ENCODE results near the gene CHSY3.

CHSY3 gene

DNA sequence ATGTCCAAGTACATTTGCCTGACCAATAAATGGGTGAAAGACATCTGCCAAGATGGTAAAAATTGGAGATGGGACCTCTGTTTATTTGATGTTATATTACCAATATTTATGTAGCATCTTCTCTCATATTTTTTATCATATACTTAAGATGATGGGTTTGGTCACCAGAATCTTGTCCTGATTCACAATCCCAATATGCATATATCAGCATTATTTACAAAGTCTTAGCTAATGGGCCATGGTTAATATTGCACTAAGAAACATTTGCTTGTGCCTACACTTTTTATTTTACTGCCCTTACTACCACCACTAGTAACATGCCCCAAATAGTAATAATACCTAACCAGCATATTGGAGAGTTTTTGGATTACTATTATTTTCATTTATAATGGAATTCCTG, 116.7 kb downstream of the CHSY3 start:
- H3K9me2 ChIP-seq (ENCODE audit: low read depth, low read length), result no peaks in the 10 kb centered on the region
- no peak overlapping the region for H3K4me3 ChIP-seq (ENCODE audit: low read depth, low read length, poor library complexity, severe bottlenecking)
- no peaks in the 10 kb centered on the region for H3K79me2 ChIP-seq (ENCODE audit: insufficient read depth, low read length)
- no peaks in the 10 kb centered on the region for H3K9me3 ChIP-seq (ENCODE audit: low read length)
- no peaks in the 10 kb centered on the region for H3K4me1 ChIP-seq (ENCODE audit: insufficient read depth, low read length, severe bottlenecking)
- no peak overlapping the region for H2AFZ ChIP-seq (ENCODE audit: low read length)
- H3F3A ChIP-seq (ENCODE audit: insufficient read depth, low read length), result no peaks in the 10 kb centered on the region
- no peak for TF ChIP-seq EZH2 (IDR thresholded peaks at IDR 0.05; ENCODE audit: borderline replicate concordance, low read length)
- H3K36me3 ChIP-seq (ENCODE audit: insufficient read depth, low read length), result no peaks in the 10 kb centered on the region
- no peak overlapping the region for H3K27ac ChIP-seq (ENCODE audit: low read depth, low read length, poor library complexity, severe bottlenecking)
- no peak overlapping the region for H3K4me2 ChIP-seq (ENCODE audit: low read length)
- H3K9ac ChIP-seq (ENCODE audit: low read length), result no peak overlapping the region
- H4K20me1 ChIP-seq (ENCODE audit: insufficient read depth, low read length), result no peaks in the 10 kb centered on the region
- no peaks in the 10 kb centered on the region for H3K27me3 ChIP-seq (ENCODE audit: insufficient read depth, low read length)

DNA sequence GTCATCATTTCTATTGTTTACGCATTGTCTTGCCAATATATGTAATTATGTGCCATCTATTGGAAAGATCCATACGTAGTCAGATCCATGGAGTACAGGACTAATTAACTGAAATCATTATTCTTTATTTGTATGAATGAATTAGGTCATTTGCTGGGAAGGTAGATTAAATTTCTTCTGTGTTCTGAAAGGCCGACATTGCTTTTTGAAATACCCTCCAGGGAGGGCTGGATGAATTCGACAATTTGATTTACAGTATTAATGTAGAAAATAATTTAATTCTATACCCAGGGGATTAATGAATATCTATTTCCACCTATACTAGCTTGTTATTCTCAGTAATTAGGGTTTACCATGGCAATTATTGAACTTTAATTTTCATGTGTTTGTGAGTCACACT, 117.6 kb downstream of the CHSY3 start:
- H3K36me3 ChIP-seq (ENCODE audit: insufficient read depth, low read length), result no peaks in the 10 kb centered on the region
- H3F3A ChIP-seq (ENCODE audit: insufficient read depth, low read length), result no peaks in the 10 kb centered on the region

DNA sequence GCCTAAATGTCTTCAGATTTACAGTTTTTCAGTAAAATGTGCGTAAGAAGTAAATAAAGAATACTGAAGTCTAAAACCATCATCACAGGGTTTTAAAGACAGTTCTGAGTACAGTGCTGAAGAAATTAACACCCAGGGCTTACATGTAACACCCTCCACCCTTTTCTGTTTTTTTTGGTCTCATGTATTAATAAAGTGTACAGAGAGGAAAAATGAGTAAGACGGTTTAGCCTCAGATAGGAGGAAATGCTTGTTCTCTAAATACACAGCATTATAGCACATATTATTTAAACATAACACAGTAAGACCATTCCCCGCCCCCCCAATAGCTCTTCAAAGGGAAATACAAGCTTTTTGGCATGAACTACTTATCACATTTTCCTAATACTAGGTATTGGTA, 119.3 kb downstream of the CHSY3 start:
- H3K9me3 ChIP-seq (ENCODE audit: low read length), result no peaks in the 10 kb centered on the region
- no peaks in the 10 kb centered on the region for H3K27me3 ChIP-seq (ENCODE audit: insufficient read depth, low read length)
- no peak overlapping the region for H3K4me2 ChIP-seq (ENCODE audit: low read length)
- H2AFZ ChIP-seq (ENCODE audit: low read length), result no peak overlapping the region
- H3K4me3 ChIP-seq (ENCODE audit: low read depth, low read length, poor library complexity, severe bottlenecking), result no peak overlapping the region
- H3K9me2 ChIP-seq (ENCODE audit: low read depth, low read length), result no peaks in the 10 kb centered on the region
- H3K79me2 ChIP-seq (ENCODE audit: insufficient read depth, low read length), result no peaks in the 10 kb centered on the region
- no peaks in the 10 kb centered on the region for H3F3A ChIP-seq (ENCODE audit: insufficient read depth, low read length)
- H3K4me1 ChIP-seq (ENCODE audit: insufficient read depth, low read length, severe bottlenecking), result no peaks in the 10 kb centered on the region
- no peak for TF ChIP-seq EZH2 (IDR thresholded peaks at IDR 0.05; ENCODE audit: borderline replicate concordance, low read length)
- TF ChIP-seq, protein P1, sequence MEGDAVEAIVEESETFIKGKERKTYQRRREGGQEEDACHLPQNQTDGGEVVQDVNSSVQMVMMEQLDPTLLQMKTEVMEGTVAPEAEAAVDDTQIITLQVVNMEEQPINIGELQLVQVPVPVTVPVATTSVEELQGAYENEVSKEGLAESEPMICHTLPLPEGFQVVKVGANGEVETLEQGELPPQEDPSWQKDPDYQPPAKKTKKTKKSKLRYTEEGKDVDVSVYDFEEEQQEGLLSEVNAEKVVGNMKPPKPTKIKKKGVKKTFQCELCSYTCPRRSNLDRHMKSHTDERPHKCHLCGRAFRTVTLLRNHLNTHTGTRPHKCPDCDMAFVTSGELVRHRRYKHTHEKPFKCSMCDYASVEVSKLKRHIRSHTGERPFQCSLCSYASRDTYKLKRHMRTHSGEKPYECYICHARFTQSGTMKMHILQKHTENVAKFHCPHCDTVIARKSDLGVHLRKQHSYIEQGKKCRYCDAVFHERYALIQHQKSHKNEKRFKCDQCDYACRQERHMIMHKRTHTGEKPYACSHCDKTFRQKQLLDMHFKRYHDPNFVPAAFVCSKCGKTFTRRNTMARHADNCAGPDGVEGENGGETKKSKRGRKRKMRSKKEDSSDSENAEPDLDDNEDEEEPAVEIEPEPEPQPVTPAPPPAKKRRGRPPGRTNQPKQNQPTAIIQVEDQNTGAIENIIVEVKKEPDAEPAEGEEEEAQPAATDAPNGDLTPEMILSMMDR (IDR thresholded peaks at IDR 0.05; ENCODE audit: low read length), result no peak
- no peak overlapping the region for H3K9ac ChIP-seq (ENCODE audit: low read length)
- no peaks in the 10 kb centered on the region for H4K20me1 ChIP-seq (ENCODE audit: insufficient read depth, low read length)
- H3K36me3 ChIP-seq (ENCODE audit: insufficient read depth, low read length), result no peaks in the 10 kb centered on the region
- H3K27ac ChIP-seq (ENCODE audit: low read depth, low read length, poor library complexity, severe bottlenecking), result no peak overlapping the region

More for the DNA sequence above, 117.6 kb downstream of the CHSY3 start:
- H3K4me1 ChIP-seq (ENCODE audit: insufficient read depth, low read length, severe bottlenecking), result no peaks in the 10 kb centered on the region
- no peaks in the 10 kb centered on the region for H3K9me3 ChIP-seq (ENCODE audit: low read length)
- no peak overlapping the region for H3K4me2 ChIP-seq (ENCODE audit: low read length)
- no peak for TF ChIP-seq EZH2 (IDR thresholded peaks at IDR 0.05; ENCODE audit: borderline replicate concordance, low read length)
- TF ChIP-seq, protein P1 (IDR thresholded peaks at IDR 0.05; ENCODE audit: low read length), result no peak
- no peak overlapping the region for H3K27ac ChIP-seq (ENCODE audit: low read depth, low read length, poor library complexity, severe bottlenecking)
- H4K20me1 ChIP-seq (ENCODE audit: insufficient read depth, low read length), result no peaks in the 10 kb centered on the region
- no peaks in the 10 kb centered on the region for H3K79me2 ChIP-seq (ENCODE audit: insufficient read depth, low read length)
- H3K9me2 ChIP-seq (ENCODE audit: low read depth, low read length), result no peaks in the 10 kb centered on the region
- no peak overlapping the region for H2AFZ ChIP-seq (ENCODE audit: low read length)
- no peaks in the 10 kb centered on the region for H3K27me3 ChIP-seq (ENCODE audit: insufficient read depth, low read length)
- no peak overlapping the region for H3K4me3 ChIP-seq (ENCODE audit: low read depth, low read length, poor library complexity, severe bottlenecking)
- H3K9ac ChIP-seq (ENCODE audit: low read length), result no peak overlapping the region

DNA sequence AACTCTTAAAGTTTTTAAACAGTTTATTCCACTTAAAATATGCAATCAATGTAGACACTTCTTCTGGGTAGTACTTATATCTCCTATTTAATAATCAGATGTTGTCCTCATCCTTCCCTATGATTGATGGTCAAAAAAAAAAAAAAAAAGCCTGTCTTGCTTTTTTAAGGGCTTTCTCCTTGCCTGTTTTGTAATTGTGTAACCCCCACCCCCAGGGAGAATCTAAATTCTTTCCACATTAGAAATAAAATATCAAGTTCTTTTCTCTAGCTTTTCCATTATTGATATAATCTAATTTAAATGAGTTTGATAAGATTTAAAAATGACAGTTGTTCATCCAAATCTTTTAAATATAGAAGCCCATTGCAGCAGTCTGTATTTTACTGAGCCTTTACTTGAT, 119.7 kb downstream of the CHSY3 start:
- H3K36me3 ChIP-seq (ENCODE audit: insufficient read depth, low read length), result no peaks in the 10 kb centered on the region
- no peak overlapping the region for H3K4me2 ChIP-seq (ENCODE audit: low read length)
- no peaks in the 10 kb centered on the region for H3K79me2 ChIP-seq (ENCODE audit: insufficient read depth, low read length)
- no peak overlapping the region for H2AFZ ChIP-seq (ENCODE audit: low read length)
- H3K9me3 ChIP-seq (ENCODE audit: low read length), result no peaks in the 10 kb centered on the region
- H3K4me1 ChIP-seq (ENCODE audit: insufficient read depth, low read length, severe bottlenecking), result no peaks in the 10 kb centered on the region
- TF ChIP-seq, protein P1 (IDR thresholded peaks at IDR 0.05; ENCODE audit: low read length), result no peak
- no peak for TF ChIP-seq EZH2 (IDR thresholded peaks at IDR 0.05; ENCODE audit: borderline replicate concordance, low read length)
- no peaks in the 10 kb centered on the region for H4K20me1 ChIP-seq (ENCODE audit: insufficient read depth, low read length)
- H3K9ac ChIP-seq (ENCODE audit: low read length), result no peak overlapping the region
- H3K27ac ChIP-seq (ENCODE audit: low read depth, low read length, poor library complexity, severe bottlenecking), result no peak overlapping the region
- H3K4me3 ChIP-seq (ENCODE audit: low read depth, low read length, poor library complexity, severe bottlenecking), result no peak overlapping the region
- no peaks in the 10 kb centered on the region for H3K27me3 ChIP-seq (ENCODE audit: insufficient read depth, low read length)
- H3F3A ChIP-seq (ENCODE audit: insufficient read depth, low read length), result no peaks in the 10 kb centered on the region
- no peaks in the 10 kb centered on the region for H3K9me2 ChIP-seq (ENCODE audit: low read depth, low read length)

Data from OCI-LY1 (cell line).